ENCODE measurements around the gene INHBA. TPM values are rescaled to one million over a fixed set of nuclear protein-coding genes. Genes with fewer than 3 reads are reported as not detected.

Gene INHBA
- polyA plus RNA-seq, 1 donor, result 2.8 TPM

GRCh38 chr7:41735206-41735605 lies 32.3 kb upstream of the INHBA start:
- 93% methylated on average over 3 of the region's 3 CpGs for WGBS (ENCODE audit: insufficient coverage, low lambda C conversion rate)
- Histone ChIP-seq H3K36me3 (ENCODE audit: control insufficient read depth, insufficient read depth, low read length) (no peaks in the 10 kb centered on the region), H3K9me3 (ENCODE audit: control insufficient read depth, low read depth, low read length) (no peaks in the 10 kb centered on the region), H3K27me3 (ENCODE audit: control insufficient read depth, insufficient read depth, low read length) (no peaks in the 10 kb centered on the region), H3K4me3 (ENCODE audit: low read length) (no peak overlapping the region), H3K27ac (ENCODE audit: low read length) (no peak overlapping the region), H3K4me1 (ENCODE audit: control insufficient read depth, insufficient read depth, low read length) (no peaks in the 10 kb centered on the region)
- DNase-seq, result no peak

- Histone ChIP-seq H3K9me3 (ENCODE audit: control insufficient read depth, low read depth, low read length) (no peaks in the 10 kb centered on the region), H3K36me3 (ENCODE audit: control insufficient read depth, insufficient read depth, low read length) (no peaks in the 10 kb centered on the region), H3K4me3 (ENCODE audit: low read length) (no peak overlapping the region), H3K27ac (ENCODE audit: low read length) (no peak overlapping the region), H3K27me3 (ENCODE audit: control insufficient read depth, insufficient read depth, low read length) (no peaks in the 10 kb centered on the region), H3K4me1 (ENCODE audit: control insufficient read depth, insufficient read depth, low read length) (no peaks in the 10 kb centered on the region)
- DNase-seq, result no peak
- 84% methylated on average over 7 of the region's 7 CpGs for WGBS (ENCODE audit: insufficient coverage, low lambda C conversion rate)
Measured at GRCh38 chr7:41732843-41733306, 30.0 kb upstream of the INHBA start.

- 67% methylated on average over 2 of the region's 3 CpGs for WGBS (ENCODE audit: insufficient coverage, low lambda C conversion rate)
Measured at GRCh38 chr7:41732436-41732785, 29.5 kb upstream of the INHBA start.

GRCh38 chr7:41731493-41732435 lies 28.9 kb upstream of the INHBA start:
- no peaks in the 10 kb centered on the region for H3K4me1 ChIP-seq (ENCODE audit: control insufficient read depth, insufficient read depth, low read length)
- DNase-seq, result no peak
- no peaks in the 10 kb centered on the region for H3K36me3 ChIP-seq (ENCODE audit: control insufficient read depth, insufficient read depth, low read length)
- 66% methylated on average over 4 of the region's 7 CpGs for whole genome bisulfite sequencing (ENCODE audit: insufficient coverage, low lambda C conversion rate)
- H3K27me3 ChIP-seq (ENCODE audit: control insufficient read depth, insufficient read depth, low read length), result no peaks in the 10 kb centered on the region
- no peak overlapping the region for H3K4me3 ChIP-seq (ENCODE audit: low read length)
- H3K27ac ChIP-seq (ENCODE audit: low read length), result no peak overlapping the region
- no peaks in the 10 kb centered on the region for H3K9me3 ChIP-seq (ENCODE audit: control insufficient read depth, low read depth, low read length)

More at GRCh38 chr7:41732436-41732785, 29.5 kb upstream of the INHBA start:
- Histone ChIP-seq H3K4me1 (ENCODE audit: control insufficient read depth, insufficient read depth, low read length) (no peaks in the 10 kb centered on the region), H3K9me3 (ENCODE audit: control insufficient read depth, low read depth, low read length) (no peaks in the 10 kb centered on the region), H3K27me3 (ENCODE audit: control insufficient read depth, insufficient read depth, low read length) (no peaks in the 10 kb centered on the region), H3K36me3 (ENCODE audit: control insufficient read depth, insufficient read depth, low read length) (no peaks in the 10 kb centered on the region), H3K27ac (ENCODE audit: low read length) (no peak overlapping the region), H3K4me3 (ENCODE audit: low read length) (no peak overlapping the region)
- DNase-seq, result no peak

- no peak for DNase-seq
Measured at GRCh38 chr7:41730668-41731067, 27.8 kb upstream of the INHBA start.

GRCh38 chr7:41730161-41730560 lies 27.3 kb upstream of the INHBA start:
- Histone ChIP-seq H3K4me3 (ENCODE audit: low read length) (no peak overlapping the region), H3K36me3 (ENCODE audit: control insufficient read depth, insufficient read depth, low read length) (no peaks in the 10 kb centered on the region), H3K27me3 (ENCODE audit: control insufficient read depth, insufficient read depth, low read length) (no peaks in the 10 kb centered on the region), H3K27ac (ENCODE audit: low read length) (no peak overlapping the region), H3K4me1 (ENCODE audit: control insufficient read depth, insufficient read depth, low read length) (no peaks in the 10 kb centered on the region), H3K9me3 (ENCODE audit: control insufficient read depth, low read depth, low read length) (no peaks in the 10 kb centered on the region)
- 100% methylated on average over 1 of the region's 1 CpG for WGBS (ENCODE audit: insufficient coverage, low lambda C conversion rate)
- DNase-seq, result no peak

More at GRCh38 chr7:41730668-41731067, 27.8 kb upstream of the INHBA start:
- H3K27ac ChIP-seq (ENCODE audit: low read length), result no peak overlapping the region
- H3K9me3 ChIP-seq (ENCODE audit: control insufficient read depth, low read depth, low read length), result no peaks in the 10 kb centered on the region
- H3K4me1 ChIP-seq (ENCODE audit: control insufficient read depth, insufficient read depth, low read length), result no peaks in the 10 kb centered on the region
- no peaks in the 10 kb centered on the region for H3K36me3 ChIP-seq (ENCODE audit: control insufficient read depth, insufficient read depth, low read length)
- no peaks in the 10 kb centered on the region for H3K27me3 ChIP-seq (ENCODE audit: control insufficient read depth, insufficient read depth, low read length)
- no peak overlapping the region for H3K4me3 ChIP-seq (ENCODE audit: low read length)
- 60% methylated on average over 1 of the region's 3 CpGs for WGBS (ENCODE audit: insufficient coverage, low lambda C conversion rate)

GRCh38 chr7:41729059-41729458 lies 26.2 kb upstream of the INHBA start:
- WGBS (ENCODE audit: insufficient coverage, low lambda C conversion rate), result no CpG with 5 or more reads among the region's 4 CpGs
- no peak overlapping the region for H3K4me3 ChIP-seq (ENCODE audit: low read length)
- no peak for DNase-seq
- no peaks in the 10 kb centered on the region for H3K4me1 ChIP-seq (ENCODE audit: control insufficient read depth, insufficient read depth, low read length)
- H3K27me3 ChIP-seq (ENCODE audit: control insufficient read depth, insufficient read depth, low read length), result no peaks in the 10 kb centered on the region
- H3K36me3 ChIP-seq (ENCODE audit: control insufficient read depth, insufficient read depth, low read length), result no peaks in the 10 kb centered on the region
- H3K27ac ChIP-seq (ENCODE audit: low read length), result no peak overlapping the region
- H3K9me3 ChIP-seq (ENCODE audit: control insufficient read depth, low read depth, low read length), result no peaks in the 10 kb centered on the region

- Histone ChIP-seq H3K27me3 (ENCODE audit: control insufficient read depth, insufficient read depth, low read length) (no peaks in the 10 kb centered on the region), H3K4me3 (ENCODE audit: low read length) (no peak overlapping the region), H3K4me1 (ENCODE audit: control insufficient read depth, insufficient read depth, low read length) (no peaks in the 10 kb centered on the region), H3K27ac (ENCODE audit: low read length) (no peak overlapping the region), H3K9me3 (ENCODE audit: control insufficient read depth, low read depth, low read length) (no peaks in the 10 kb centered on the region), H3K36me3 (ENCODE audit: control insufficient read depth, insufficient read depth, low read length) (no peaks in the 10 kb centered on the region)
- WGBS (ENCODE audit: insufficient coverage, low lambda C conversion rate), result no CpG with 5 or more reads among the region's 6 CpGs
- no peak for DNase-seq
Measured at GRCh38 chr7:41725013-41725412, 22.1 kb upstream of the INHBA start.

GRCh38 chr7:41720886-41721285 lies 18.0 kb upstream of the INHBA start:
- H3K4me3 ChIP-seq (ENCODE audit: low read length), result no peak overlapping the region
- 86% methylated on average over 1 of the region's 1 CpG for WGBS (ENCODE audit: insufficient coverage, low lambda C conversion rate)

GRCh38 chr7:41720046-41720445 lies 17.2 kb upstream of the INHBA start:
- H3K36me3 ChIP-seq (ENCODE audit: control insufficient read depth, insufficient read depth, low read length), result no peaks in the 10 kb centered on the region
- no peaks in the 10 kb centered on the region for H3K4me1 ChIP-seq (ENCODE audit: control insufficient read depth, insufficient read depth, low read length)
- WGBS (ENCODE audit: insufficient coverage, low lambda C conversion rate), result no CpG with 5 or more reads among the region's 4 CpGs
- no peaks in the 10 kb centered on the region for H3K9me3 ChIP-seq (ENCODE audit: control insufficient read depth, low read depth, low read length)
- H3K27ac ChIP-seq (ENCODE audit: low read length), result no peak overlapping the region
- DNase-seq, result no peak
- no peak overlapping the region for H3K4me3 ChIP-seq (ENCODE audit: low read length)
- H3K27me3 ChIP-seq (ENCODE audit: control insufficient read depth, insufficient read depth, low read length), result no peaks in the 10 kb centered on the region

More at GRCh38 chr7:41720886-41721285, 18.0 kb upstream of the INHBA start:
- no peaks in the 10 kb centered on the region for H3K9me3 ChIP-seq (ENCODE audit: control insufficient read depth, low read depth, low read length)
- no peak for DNase-seq
- H3K27me3 ChIP-seq (ENCODE audit: control insufficient read depth, insufficient read depth, low read length), result no peaks in the 10 kb centered on the region
- H3K27ac ChIP-seq (ENCODE audit: low read length), result no peak overlapping the region
- no peaks in the 10 kb centered on the region for H3K36me3 ChIP-seq (ENCODE audit: control insufficient read depth, insufficient read depth, low read length)
- no peaks in the 10 kb centered on the region for H3K4me1 ChIP-seq (ENCODE audit: control insufficient read depth, insufficient read depth, low read length)

- no peak overlapping the region for H3K27ac ChIP-seq (ENCODE audit: low read length)
- 97% methylated on average over 5 of the region's 11 CpGs for WGBS (ENCODE audit: insufficient coverage, low lambda C conversion rate)
- H3K9me3 ChIP-seq (ENCODE audit: control insufficient read depth, low read depth, low read length), result no peaks in the 10 kb centered on the region
- no peak overlapping the region for H3K4me3 ChIP-seq (ENCODE audit: low read length)
- H3K27me3 ChIP-seq (ENCODE audit: control insufficient read depth, insufficient read depth, low read length), result no peaks in the 10 kb centered on the region
- H3K4me1 ChIP-seq (ENCODE audit: control insufficient read depth, insufficient read depth, low read length), result no peaks in the 10 kb centered on the region
- DNase-seq, result no peak
- H3K36me3 ChIP-seq (ENCODE audit: control insufficient read depth, insufficient read depth, low read length), result no peaks in the 10 kb centered on the region
Measured at GRCh38 chr7:41716691-41717090, 13.8 kb upstream of the INHBA start.

All from large intestine (tissue), 3 donors.